Measurements from ENCODE around the gene SSBP3. TPM values are rescaled to one million over a fixed set of nuclear protein-coding genes. Genes with fewer than 3 reads are reported as not detected.
A peak's percentile ranks its signal among the peaks of the same experiment; 100 is the strongest.

SSBP3 gene
- total RNA-seq, 4 donors from 2014 or later, result 26.4 to 49.5 (median 37.1) TPM

DNA sequence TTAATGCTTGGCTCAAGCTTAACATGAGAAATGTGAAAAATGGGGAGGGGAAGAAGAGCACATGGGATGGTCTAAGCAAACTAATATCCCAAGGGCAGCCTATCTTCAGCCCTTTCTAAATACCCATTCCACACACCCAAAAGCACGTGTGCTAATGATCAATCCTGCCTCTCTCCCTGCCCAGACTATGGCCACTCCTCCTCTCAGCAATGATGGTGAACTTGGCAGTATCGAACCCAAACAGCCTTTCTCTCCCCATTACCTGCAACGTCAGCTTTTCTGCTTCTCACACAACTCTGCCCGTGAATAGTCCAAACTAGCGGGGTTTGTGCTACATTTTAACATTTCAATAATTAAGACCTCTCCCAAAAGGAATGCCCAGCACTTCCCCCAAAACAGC, 41.6 kb downstream of the SSBP3 start:
- no peaks in the 10 kb centered on the region for H3K9me3 ChIP-seq
- H3K4me1 ChIP-seq, result peaks cover 19% of the 10 kb centered on the region
- H3K36me3 ChIP-seq, result peaks cover 4% of the 10 kb centered on the region
- H3K27me3 ChIP-seq, result no peaks in the 10 kb centered on the region
- TF ChIP-seq, protein P1, sequence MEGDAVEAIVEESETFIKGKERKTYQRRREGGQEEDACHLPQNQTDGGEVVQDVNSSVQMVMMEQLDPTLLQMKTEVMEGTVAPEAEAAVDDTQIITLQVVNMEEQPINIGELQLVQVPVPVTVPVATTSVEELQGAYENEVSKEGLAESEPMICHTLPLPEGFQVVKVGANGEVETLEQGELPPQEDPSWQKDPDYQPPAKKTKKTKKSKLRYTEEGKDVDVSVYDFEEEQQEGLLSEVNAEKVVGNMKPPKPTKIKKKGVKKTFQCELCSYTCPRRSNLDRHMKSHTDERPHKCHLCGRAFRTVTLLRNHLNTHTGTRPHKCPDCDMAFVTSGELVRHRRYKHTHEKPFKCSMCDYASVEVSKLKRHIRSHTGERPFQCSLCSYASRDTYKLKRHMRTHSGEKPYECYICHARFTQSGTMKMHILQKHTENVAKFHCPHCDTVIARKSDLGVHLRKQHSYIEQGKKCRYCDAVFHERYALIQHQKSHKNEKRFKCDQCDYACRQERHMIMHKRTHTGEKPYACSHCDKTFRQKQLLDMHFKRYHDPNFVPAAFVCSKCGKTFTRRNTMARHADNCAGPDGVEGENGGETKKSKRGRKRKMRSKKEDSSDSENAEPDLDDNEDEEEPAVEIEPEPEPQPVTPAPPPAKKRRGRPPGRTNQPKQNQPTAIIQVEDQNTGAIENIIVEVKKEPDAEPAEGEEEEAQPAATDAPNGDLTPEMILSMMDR (IDR thresholded peaks at IDR 0.05), result no peak
- TF ChIP-seq POLR2AphosphoS5 (IDR thresholded peaks at IDR 0.05), result no peak
- no peak for TF ChIP-seq EP300 (IDR thresholded peaks at IDR 0.05)
- no peak for TF ChIP-seq POLR2A (IDR thresholded peaks at IDR 0.05)
- H3K4me3 ChIP-seq, result no peak overlapping the region
- DNase-seq (ENCODE audit: low spot score in 2 of 2), result no peak
- 79% methylated on average over 5 of the region's 5 CpGs for WGBS
- peak overlapping the region; percentile 47 for H3K27ac ChIP-seq

DNA sequence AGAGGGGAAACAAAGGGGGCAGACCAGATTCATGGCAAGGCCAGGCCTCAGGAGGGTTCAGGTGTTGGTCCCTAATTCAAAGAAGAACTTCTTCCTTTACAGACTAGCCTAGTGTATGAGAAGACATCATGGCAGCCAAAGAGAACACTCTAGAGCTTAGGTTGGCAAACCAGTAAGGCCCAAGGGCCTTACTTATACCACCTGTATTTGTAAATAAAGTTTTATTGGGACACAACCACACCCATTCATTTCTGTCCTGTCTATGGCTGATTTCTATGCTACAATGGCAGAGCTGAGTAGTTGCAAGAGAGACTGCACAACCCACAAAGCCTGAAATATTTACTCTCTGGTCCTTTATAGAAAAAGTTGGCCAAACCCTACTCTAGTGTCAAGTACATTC, 42.3 kb downstream of the SSBP3 start:
- Histone ChIP-seq H3K4me1 (peaks cover 19% of the 10 kb centered on the region), H3K36me3 (no peaks in the 10 kb centered on the region), H3K27me3 (no peaks in the 10 kb centered on the region), H3K4me3 (no peak overlapping the region), H3K9me3 (no peaks in the 10 kb centered on the region), H3K27ac (no peak overlapping the region)
- TF ChIP-seq, protein P1 (IDR thresholded peaks at IDR 0.05), result no peak
- TF ChIP-seq POLR2A (IDR thresholded peaks at IDR 0.05), result no peak
- TF ChIP-seq POLR2AphosphoS5 (IDR thresholded peaks at IDR 0.05), result no peak
- TF ChIP-seq EP300 (IDR thresholded peaks at IDR 0.05), result no peak
- no peak for DNase-seq (ENCODE audit: low spot score in 2 of 2)

DNA sequence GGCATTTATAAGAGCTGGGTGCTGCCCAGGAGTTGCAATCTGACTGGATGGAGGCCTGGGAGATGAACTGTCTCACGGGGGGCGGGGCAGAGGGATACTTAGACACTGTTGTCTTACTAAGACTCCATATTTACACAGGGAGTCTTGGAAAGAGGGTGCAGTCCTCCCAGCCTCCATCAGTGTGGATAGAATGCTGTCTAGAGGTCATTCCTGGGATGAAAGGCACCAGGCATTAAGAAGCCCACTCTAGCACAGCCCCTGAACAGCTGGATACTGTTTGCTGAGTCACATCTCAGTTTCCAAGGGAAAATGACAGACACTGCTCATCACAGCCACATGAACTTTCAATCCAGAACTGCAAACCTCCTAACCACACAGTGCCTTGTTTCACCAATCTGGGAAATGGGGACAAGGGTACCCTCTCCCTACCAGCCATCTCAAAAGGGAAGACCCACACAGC, 43.3 kb downstream of the SSBP3 start:
- H3K4me3 ChIP-seq, result no peak overlapping the region
- H3K4me1 ChIP-seq, result peaks cover 19% of the 10 kb centered on the region
- no peak overlapping the region for H3K27ac ChIP-seq
- H3K36me3 ChIP-seq, result no peaks in the 10 kb centered on the region
- no peaks in the 10 kb centered on the region for H3K9me3 ChIP-seq
- TF ChIP-seq EP300 (IDR thresholded peaks at IDR 0.05) (no peak), POLR2AphosphoS5 (IDR thresholded peaks at IDR 0.05) (no peak), POLR2A (IDR thresholded peaks at IDR 0.05) (no peak)
- TF ChIP-seq, protein P1 (IDR thresholded peaks at IDR 0.05), result no peak
- no peaks in the 10 kb centered on the region for H3K27me3 ChIP-seq
- 71% methylated on average over 2 of the region's 2 CpGs for WGBS
- DNase-seq (ENCODE audit: low spot score in 2 of 2), result no peak

DNA sequence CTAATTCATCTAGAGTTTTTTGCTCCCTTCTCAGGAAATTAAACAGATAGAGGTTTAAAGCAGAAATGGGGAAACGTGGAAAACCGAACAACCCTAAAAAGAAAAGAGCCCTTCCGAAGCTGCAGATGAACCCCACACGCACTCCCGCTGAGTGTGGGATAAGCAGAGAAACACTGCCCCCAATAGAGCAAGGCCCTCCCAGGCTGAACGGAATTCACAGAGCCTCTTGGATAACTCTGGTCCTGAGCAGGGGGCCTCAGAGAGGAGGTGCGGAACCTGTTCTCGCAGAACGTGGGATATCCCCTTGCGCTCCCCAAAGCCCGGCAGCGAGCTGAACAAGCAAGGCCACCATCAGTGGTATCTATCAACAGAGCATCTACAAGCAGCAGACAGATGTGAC, 44.9 kb downstream of the SSBP3 start:
- no peaks in the 10 kb centered on the region for H3K9me3 ChIP-seq
- no peaks in the 10 kb centered on the region for H3K36me3 ChIP-seq
- TF ChIP-seq, protein P1 (IDR thresholded peaks at IDR 0.05), result no peak
- TF ChIP-seq EP300 (IDR thresholded peaks at IDR 0.05) (no peak), POLR2AphosphoS5 (IDR thresholded peaks at IDR 0.05) (no peak)
- H3K27me3 ChIP-seq, result no peaks in the 10 kb centered on the region
- no peak overlapping the region for H3K4me3 ChIP-seq
- no peak for DNase-seq (ENCODE audit: low spot score in 2 of 2)
- peaks cover 20% of the 10 kb centered on the region for H3K4me1 ChIP-seq
- H3K27ac ChIP-seq, result no peak overlapping the region
- WGBS, result 88% methylated on average over 12 of the region's 12 CpGs

- H3K4me1 ChIP-seq, result peaks cover 17% of the 10 kb centered on the region
- no peak overlapping the region for H3K4me3 ChIP-seq
Measured at GRCh38 chr1:54360165-54361005, 45.8 kb downstream of the SSBP3 start.

More at GRCh38 chr1:54360165-54361005, 45.8 kb downstream of the SSBP3 start:
- no peaks in the 10 kb centered on the region for H3K27me3 ChIP-seq
- DNase-seq (ENCODE audit: low spot score in 2 of 2), result no peak
- H3K36me3 ChIP-seq, result no peaks in the 10 kb centered on the region
- WGBS, result 79% methylated on average over 6 of the region's 6 CpGs
- H3K27ac ChIP-seq, result no peak overlapping the region
- TF ChIP-seq POLR2AphosphoS5 (IDR thresholded peaks at IDR 0.05), result no peak
- TF ChIP-seq EP300 (IDR thresholded peaks at IDR 0.05), result no peak
- no peak for TF ChIP-seq POLR2A (IDR thresholded peaks at IDR 0.05)
- TF ChIP-seq, protein P1 (IDR thresholded peaks at IDR 0.05), result no peak
- H3K9me3 ChIP-seq, result no peaks in the 10 kb centered on the region

Data from suprapubic skin (tissue), 4 donors.